Panc1 (cell line): ENCODE results near the gene ELFN1.
"Not testable (repeated sequence)": the region's sequence is repeated elsewhere in the genome, so short reads cannot be mapped to it uniquely, and the experiment has no call there.

Experiments used
- POLR2AphosphoS5 ChIP-seq: IDR thresholded peaks from 2 replicates; pipeline ENCODE4 v1.6.1; 2012; ENCODE audit warnings: mild to moderate bottlenecking, low read depth, low read length, moderate library complexity
- REST ChIP-seq, 2 experiments: IDR thresholded peaks; 2 replicates each; pipeline ENCODE4 v1.6.1; 2011 to 2012; ENCODE audit warnings: low read depth in 2 of 2, control low read depth in 1 of 2, low read length in 1 of 2, mild to moderate bottlenecking in 1 of 2, moderate library complexity in 1 of 2; ENCODE audit not compliant: insufficient read depth in 1 of 2

DNA sequence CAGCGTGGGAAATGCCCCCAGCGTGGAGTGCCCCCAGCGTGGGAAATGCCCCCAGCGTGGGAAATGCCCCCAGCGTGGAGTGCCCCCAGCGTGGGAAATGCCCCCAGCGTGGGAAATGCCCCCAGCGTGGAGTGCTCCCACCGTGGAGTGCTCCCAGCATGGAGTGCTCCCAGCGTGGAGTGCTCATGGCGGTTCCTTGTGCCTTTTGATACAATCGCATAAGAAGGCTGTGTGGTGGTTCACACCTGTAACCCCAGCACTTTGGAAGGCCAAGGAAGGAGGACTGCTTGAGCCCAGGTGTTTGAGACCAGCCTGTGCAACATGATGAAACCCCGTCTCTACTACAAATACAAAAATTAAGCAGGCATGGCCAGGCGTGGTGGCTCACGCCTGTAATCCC lies 93.8 kb downstream of the ELFN1 start:
- TF ChIP-seq REST (IDR thresholded peaks at IDR 0.05; ENCODE audit: insufficient read depth in 1 of 2, low read depth in 2 of 2, low read length in 1 of 2); POLR2AphosphoS5: not testable (repeated sequence)
